G401 (cell line): ENCODE measurements around the gene PCDHB10. TPM values are rescaled to one million over a fixed set of nuclear protein-coding genes. Genes with fewer than 3 reads are reported as not detected.
"Not testable (repeated sequence)": the region's sequence is repeated elsewhere in the genome, so short reads cannot be mapped to it uniquely, and the experiment has no call there.

ENCODE experiments used
- DNase-seq: peaks from one replicate; pipeline ENCODE4 v3.0.0-alpha.2; 2015; ENCODE audit warnings: low spot score
- in situ Hi-C: cut with HindIII; loops from 2 replicates; pipeline ENCODE4 v1.10.0; 2016; ENCODE audit warnings: low sequenced_read_pairs, mixed read lengths
- total RNA-seq: library from RNA; depleted of rRNA; stranded (reverse); fragments of >200 nt; shearing (Covaris generic); gene quantifications from 2 replicates; pipeline ENCODE4 v1.2.3, GENCODE V29; 2014; rRNA removed

Gene PCDHB10
- total RNA-seq, 1 experiment from 2014 or later: 0.44 TPM

- DNase-seq, in situ Hi-C loops: not testable (repeated sequence)
Observed at GRCh38 chr5:141224844-141225243, 32.7 kb downstream of the PCDHB10 start.

GRCh38 chr5:141225421-141225820 lies 33.3 kb downstream of the PCDHB10 start:
- in situ Hi-C loops, DNase-seq: not testable (repeated sequence)

DNA sequence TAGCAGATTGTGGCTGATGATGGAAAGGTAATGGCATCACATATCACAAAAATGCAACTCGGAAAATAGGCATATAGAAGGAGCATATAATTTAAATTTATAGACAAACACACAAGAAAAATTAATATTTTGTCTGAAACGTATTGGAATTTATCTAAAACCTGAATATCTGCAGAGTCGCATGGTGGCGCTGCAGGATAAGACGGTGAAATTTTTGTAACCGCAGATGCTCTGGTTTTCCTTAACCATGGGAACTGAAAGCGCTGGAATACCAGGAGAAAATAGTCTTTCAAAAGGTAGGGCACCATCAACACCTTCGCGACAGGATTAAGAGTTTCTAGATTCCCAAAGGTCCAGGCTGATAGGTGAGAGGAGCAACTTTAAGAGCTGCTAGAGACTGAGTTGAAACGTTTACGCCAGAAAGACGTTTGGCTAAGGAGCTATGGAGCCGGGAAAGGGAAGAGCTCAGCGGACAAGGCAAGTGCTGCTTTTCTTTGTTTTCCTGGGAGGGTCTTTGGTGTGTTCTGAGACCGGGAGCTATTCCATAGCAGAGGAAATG lies 42.0 kb downstream of the PCDHB10 start:
- DNase-seq: peak; percentile 8

DNA sequence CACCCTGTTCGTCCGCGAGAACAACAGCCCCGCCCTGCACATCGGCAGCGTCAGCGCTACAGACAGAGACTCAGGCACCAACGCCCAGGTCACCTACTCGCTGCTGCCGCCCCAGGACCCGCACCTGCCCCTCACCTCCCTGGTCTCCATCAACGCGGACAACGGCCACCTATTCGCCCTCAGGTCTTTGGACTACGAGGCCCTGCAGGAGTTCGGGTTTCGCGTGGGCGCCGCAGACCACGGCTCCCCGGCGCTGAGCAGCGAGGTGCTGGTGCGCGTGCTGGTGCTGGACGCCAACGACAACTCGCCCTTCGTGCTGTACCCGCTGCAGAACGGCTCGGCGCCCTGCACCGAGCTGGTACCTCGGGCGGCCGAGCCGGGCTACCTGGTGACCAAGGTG lies 43.8 kb downstream of the PCDHB10 start:
- in situ Hi-C loops, DNase-seq: not testable (repeated sequence)

More for the DNA sequence above, 42.0 kb downstream of the PCDHB10 start:
- in situ Hi-C loops: no loop called here

GRCh38 chr5:141236516-141237313 lies 44.6 kb downstream of the PCDHB10 start:
- in situ Hi-C loops: no loop called here
- DNase-seq: no peak

DNA sequence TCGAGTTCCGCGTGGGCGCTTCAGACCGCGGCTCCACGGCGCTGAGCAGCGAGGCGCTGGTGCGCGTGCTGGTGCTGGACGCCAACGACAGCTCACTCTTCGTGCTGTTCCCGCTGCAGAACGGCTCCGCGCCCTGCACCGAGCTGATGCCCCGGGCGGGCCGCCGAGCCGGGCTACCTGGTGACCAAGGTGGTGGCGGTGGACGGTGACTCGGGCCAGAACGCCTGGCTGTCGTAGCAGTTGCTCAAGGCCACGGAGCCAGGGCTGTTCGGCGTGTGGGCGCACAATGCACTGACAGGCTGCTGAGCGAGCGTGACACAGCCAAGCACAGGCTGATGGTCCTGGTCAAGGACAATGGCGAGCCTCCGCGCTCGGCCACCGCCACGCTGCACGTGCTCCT lies 49.3 kb downstream of the PCDHB10 start:
- DNase-seq: no peak
- in situ Hi-C loops: no loop called here

Other genes with a start within 250 kb of the PCDHB10 start
- 7.8 and 8.0 TPM in 2 replicates for gene PCDHAC2, start 225.9 kb upstream of the PCDHB10 start, total RNA-seq
- gene PCDHB1, start 141.0 kb upstream of the PCDHB10 start, total RNA-seq: not detected in 2 replicates
- 11.6 and 17.6 TPM in 2 replicates for gene PCDHB2, start 97.7 kb upstream of the PCDHB10 start, total RNA-seq
- 0.92 and 2.4 TPM in 2 replicates for gene PCDHB3, start 91.9 kb upstream of the PCDHB10 start, total RNA-seq
- gene PCDHB4, start 70.5 kb upstream of the PCDHB10 start, total RNA-seq: 0.06 TPM in 1 of 2 replicates, not detected in the other
- not detected in 2 replicates for gene PCDHB5, start 57.1 kb upstream of the PCDHB10 start, total RNA-seq
- gene PCDHB6, start 42.3 kb upstream of the PCDHB10 start, total RNA-seq: not detected in 2 replicates
- gene PCDHB7, start 19.7 kb upstream of the PCDHB10 start, total RNA-seq: not detected in 2 replicates
- 0.10 TPM in 1 of 2 replicates, not detected in the other for gene PCDHB8, start 14.6 kb upstream of the PCDHB10 start, total RNA-seq
- gene PCDHB16, start 10.0 kb upstream of the PCDHB10 start, total RNA-seq: 0.25 and 1.3 TPM in 2 replicates
- 0.18 and 7.3 TPM in 2 replicates for gene PCDHB9, start 5.2 kb upstream of the PCDHB10 start, total RNA-seq
- gene PCDHB11, start 7.3 kb downstream of the PCDHB10 start, total RNA-seq: 0.10 and 1.4 TPM in 2 replicates
- not detected in 2 replicates for gene PCDHB12, start 16.4 kb downstream of the PCDHB10 start, total RNA-seq
- gene PCDHB13, start 21.6 kb downstream of the PCDHB10 start, total RNA-seq: not detected in 2 replicates
- 0.27 and 0.55 TPM in 2 replicates for gene PCDHB14, start 31.0 kb downstream of the PCDHB10 start, total RNA-seq
- gene PCDHB15, start 53.0 kb downstream of the PCDHB10 start, total RNA-seq: not detected in 2 replicates
- gene SLC25A2, start 111.7 kb downstream of the PCDHB10 start, total RNA-seq: not detected in 2 replicates
- gene TAF7, start 128.4 kb downstream of the PCDHB10 start, total RNA-seq: 131 and 164 TPM in 2 replicates
- gene PCDHGA1, start 138.2 kb downstream of the PCDHB10 start, total RNA-seq: not detected in 2 replicates
- gene PCDHGA2, start 146.4 kb downstream of the PCDHB10 start, total RNA-seq: not detected in 2 replicates
- gene PCDHGA3, start 151.5 kb downstream of the PCDHB10 start, total RNA-seq: not detected in 2 replicates
- gene PCDHGB1, start 157.7 kb downstream of the PCDHB10 start, total RNA-seq: not detected in 2 replicates
- gene PCDHGA4, start 162.7 kb downstream of the PCDHB10 start, total RNA-seq: 0.06 TPM in 1 of 2 replicates, not detected in the other
- 0.18 TPM in 1 of 2 replicates, not detected in the other for gene PCDHGB2, start 167.6 kb downstream of the PCDHB10 start, total RNA-seq
- 0.24 TPM in 1 of 2 replicates, not detected in the other for gene PCDHGA5, start 171.8 kb downstream of the PCDHB10 start, total RNA-seq
- gene PCDHGB3, start 177.9 kb downstream of the PCDHB10 start, total RNA-seq: not detected in 2 replicates
- 0.92 TPM in 1 of 2 replicates, not detected in the other for gene PCDHGA6, start 181.5 kb downstream of the PCDHB10 start, total RNA-seq
- gene PCDHGA7, start 190.4 kb downstream of the PCDHB10 start, total RNA-seq: not detected in 2 replicates
- gene PCDHGB4, start 195.3 kb downstream of the PCDHB10 start, total RNA-seq: not detected in 2 replicates
- not detected in 2 replicates for gene PCDHGA8, start 200.3 kb downstream of the PCDHB10 start, total RNA-seq
- not detected in 2 replicates for gene PCDHGB5, start 205.6 kb downstream of the PCDHB10 start, total RNA-seq
- not detected in 2 replicates for gene PCDHGA9, start 210.4 kb downstream of the PCDHB10 start, total RNA-seq
- gene PCDHGB6, start 215.7 kb downstream of the PCDHB10 start, total RNA-seq: not detected in 2 replicates
- gene PCDHGA10, start 220.6 kb downstream of the PCDHB10 start, total RNA-seq: 0.31 and 0.71 TPM in 2 replicates
- 0.68 TPM in 1 of 2 replicates, not detected in the other for gene PCDHGB7, start 225.3 kb downstream of the PCDHB10 start, total RNA-seq
- gene PCDHGA11, start 228.7 kb downstream of the PCDHB10 start, total RNA-seq: not detected in 2 replicates
- gene PCDHGA12, start 238.2 kb downstream of the PCDHB10 start, total RNA-seq: not detected in 2 replicates